ENCODE data around the gene NOTUM. TPM values are rescaled to one million over a fixed set of nuclear protein-coding genes. Genes with fewer than 3 reads are reported as not detected.

Gene NOTUM
- total RNA-seq, 1 experiment from 2014 or later = not detected

- no TSS peak for BruUV-seq (replicated peaks)
- Mint-ChIP-seq H3K4me1 (ENCODE audit: low read depth, unreplicated experiment) (no peaks in the 10 kb centered on the region), H3K27me3 (ENCODE audit: unreplicated experiment) (no peaks in the 10 kb centered on the region), H3K36me3 (ENCODE audit: insufficient read depth, unreplicated experiment) (peaks cover 20% of the 10 kb centered on the region), H3K4me3 (ENCODE audit: low read depth, unreplicated experiment) (no peak overlapping the region), H3K27ac (ENCODE audit: unreplicated experiment) (no peak overlapping the region), H3K9me3 (ENCODE audit: low read depth, unreplicated experiment) (no peaks in the 10 kb centered on the region)
- CTCF ChIA-PET = interaction anchor here (1.2 kb wide), 1 partner anchor 10 kb away, joined by 5 read pairs; no protein-coding TSS in a partner anchor
- intact Hi-C loops (cut with micrococcal nuclease; ENCODE audit: unreplicated experiment) = no loop called here
- DNase-seq = no peak
- TF ChIP-seq CTCF (IDR thresholded peaks at IDR 0.05; ENCODE audit: unreplicated experiment) = no peak
These were observed 40.0 kb upstream of the NOTUM start for GRCh38 chr17:82000803-82001570.

- intact Hi-C loops (cut with micrococcal nuclease; ENCODE audit: unreplicated experiment) = no loop called here
- Mint-ChIP-seq H3K4me1 (ENCODE audit: low read depth, unreplicated experiment) (no peaks in the 10 kb centered on the region), H3K27ac (ENCODE audit: unreplicated experiment) (no peak overlapping the region), H3K36me3 (ENCODE audit: insufficient read depth, unreplicated experiment) (peaks cover 25% of the 10 kb centered on the region), H3K27me3 (ENCODE audit: unreplicated experiment) (no peaks in the 10 kb centered on the region), H3K4me3 (ENCODE audit: low read depth, unreplicated experiment) (no peak overlapping the region), H3K9me3 (ENCODE audit: low read depth, unreplicated experiment) (no peaks in the 10 kb centered on the region)
- BruUV-seq (replicated peaks) = no TSS peak
- DNase-seq = no peak
- no peak for TF ChIP-seq CTCF (IDR thresholded peaks at IDR 0.05; ENCODE audit: unreplicated experiment)
- CTCF ChIA-PET = no interaction called here
These were observed 39.2 kb upstream of the NOTUM start for GRCh38 chr17:81999976-82000802.

- TF ChIP-seq CTCF (IDR thresholded peaks at IDR 0.05; ENCODE audit: unreplicated experiment) = no peak
- no peak overlapping the region for H3K4me3 Mint-ChIP-seq (ENCODE audit: low read depth, unreplicated experiment)
- no peak overlapping the region for H3K27ac Mint-ChIP-seq (ENCODE audit: unreplicated experiment)
- no TSS peak for BruUV-seq (replicated peaks)
- no peaks in the 10 kb centered on the region for H3K9me3 Mint-ChIP-seq (ENCODE audit: low read depth, unreplicated experiment)
- DNase-seq = no peak
- CTCF ChIA-PET = no interaction called here
- intact Hi-C loops (cut with micrococcal nuclease; ENCODE audit: unreplicated experiment) = no loop called here
- peaks cover 25% of the 10 kb centered on the region for H3K36me3 Mint-ChIP-seq (ENCODE audit: insufficient read depth, unreplicated experiment)
- no peaks in the 10 kb centered on the region for H3K4me1 Mint-ChIP-seq (ENCODE audit: low read depth, unreplicated experiment)
- no peaks in the 10 kb centered on the region for H3K27me3 Mint-ChIP-seq (ENCODE audit: unreplicated experiment)
These were observed 38.6 kb upstream of the NOTUM start for GRCh38 chr17:81999587-81999975.

- CTCF ChIA-PET = no interaction called here
- Mint-ChIP-seq H3K9me3 (ENCODE audit: low read depth, unreplicated experiment) (no peaks in the 10 kb centered on the region), H3K4me1 (ENCODE audit: low read depth, unreplicated experiment) (no peaks in the 10 kb centered on the region), H3K27me3 (ENCODE audit: unreplicated experiment) (no peaks in the 10 kb centered on the region), H3K36me3 (ENCODE audit: insufficient read depth, unreplicated experiment) (peaks cover 24% of the 10 kb centered on the region), H3K4me3 (ENCODE audit: low read depth, unreplicated experiment) (no peak overlapping the region), H3K27ac (ENCODE audit: unreplicated experiment) (no peak overlapping the region)
- no peak for TF ChIP-seq CTCF (IDR thresholded peaks at IDR 0.05; ENCODE audit: unreplicated experiment)
- intact Hi-C loops (cut with micrococcal nuclease; ENCODE audit: unreplicated experiment) = no loop called here
- DNase-seq = no peak
- BruUV-seq (replicated peaks) = no TSS peak
These were observed 37.9 kb upstream of the NOTUM start for GRCh38 chr17:81998691-81999438.
